ENCODE data around the gene STK39.

Gene STK39

DNA sequence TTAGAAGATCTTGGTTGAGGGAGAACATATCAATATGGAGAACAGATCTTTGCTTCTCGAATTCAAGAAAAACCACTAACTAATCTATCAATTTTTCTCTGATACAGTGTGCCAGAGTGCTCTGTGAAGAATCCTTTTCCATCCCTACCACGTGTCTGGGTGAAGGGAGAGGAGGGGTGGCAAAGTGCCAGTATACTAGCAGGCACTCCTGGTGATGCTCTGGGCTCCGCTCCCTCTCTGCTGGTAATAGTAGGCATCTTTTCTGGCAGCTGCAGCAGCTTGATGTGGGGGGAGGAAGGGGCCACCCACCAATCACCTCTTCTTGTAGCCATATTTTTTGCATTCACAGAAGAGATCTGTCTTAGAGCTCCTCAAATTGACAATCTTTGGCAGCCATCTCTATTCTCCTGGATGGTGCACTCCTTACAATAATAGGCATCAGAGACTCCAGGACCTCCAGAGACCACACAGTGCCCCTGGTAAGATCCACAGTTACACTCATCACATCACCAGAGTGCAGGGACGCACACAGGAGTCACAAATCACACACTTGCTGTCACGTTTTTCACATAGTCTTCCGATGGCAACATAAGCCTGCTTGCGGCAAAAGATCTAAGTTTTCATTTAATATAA, 15.7 kb downstream of the STK39 start:
- H3K9me3 ChIP-seq (ENCODE audit: control insufficient read depth, insufficient read depth, low read length), result no peaks in the 10 kb centered on the region
- H3F3A ChIP-seq (ENCODE audit: control insufficient read depth, insufficient read depth), result no peaks in the 10 kb centered on the region
- no peak overlapping the region for H3K4me3 ChIP-seq (ENCODE audit: low read length)
- peaks cover 9% of the 10 kb centered on the region for H3K79me2 ChIP-seq (ENCODE audit: control insufficient read depth, low read length)
- H4K20me1 ChIP-seq (ENCODE audit: control insufficient read depth, insufficient read depth, low read depth, low read length), result no peaks in the 10 kb centered on the region
- H3K36me3 ChIP-seq (ENCODE audit: control insufficient read depth, low read length), result no peaks in the 10 kb centered on the region
- no peaks in the 10 kb centered on the region for H3K9me2 ChIP-seq (replicated peaks; ENCODE audit: control insufficient read depth, low read length)
- no peaks in the 10 kb centered on the region for H3K4me1 ChIP-seq (ENCODE audit: control insufficient read depth, low read length)
- no peak overlapping the region for H3K27ac ChIP-seq (ENCODE audit: low read depth, low read length)
- no peak overlapping the region for H3K4me2 ChIP-seq (ENCODE audit: low read length)
- no peaks in the 10 kb centered on the region for H3K27me3 ChIP-seq (ENCODE audit: control insufficient read depth, low read length)
- TF ChIP-seq, protein P1, sequence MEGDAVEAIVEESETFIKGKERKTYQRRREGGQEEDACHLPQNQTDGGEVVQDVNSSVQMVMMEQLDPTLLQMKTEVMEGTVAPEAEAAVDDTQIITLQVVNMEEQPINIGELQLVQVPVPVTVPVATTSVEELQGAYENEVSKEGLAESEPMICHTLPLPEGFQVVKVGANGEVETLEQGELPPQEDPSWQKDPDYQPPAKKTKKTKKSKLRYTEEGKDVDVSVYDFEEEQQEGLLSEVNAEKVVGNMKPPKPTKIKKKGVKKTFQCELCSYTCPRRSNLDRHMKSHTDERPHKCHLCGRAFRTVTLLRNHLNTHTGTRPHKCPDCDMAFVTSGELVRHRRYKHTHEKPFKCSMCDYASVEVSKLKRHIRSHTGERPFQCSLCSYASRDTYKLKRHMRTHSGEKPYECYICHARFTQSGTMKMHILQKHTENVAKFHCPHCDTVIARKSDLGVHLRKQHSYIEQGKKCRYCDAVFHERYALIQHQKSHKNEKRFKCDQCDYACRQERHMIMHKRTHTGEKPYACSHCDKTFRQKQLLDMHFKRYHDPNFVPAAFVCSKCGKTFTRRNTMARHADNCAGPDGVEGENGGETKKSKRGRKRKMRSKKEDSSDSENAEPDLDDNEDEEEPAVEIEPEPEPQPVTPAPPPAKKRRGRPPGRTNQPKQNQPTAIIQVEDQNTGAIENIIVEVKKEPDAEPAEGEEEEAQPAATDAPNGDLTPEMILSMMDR (IDR thresholded peaks at IDR 0.05; ENCODE audit: low read depth, low read length, poor library complexity, severe bottlenecking), result no peak
- no peak for TF ChIP-seq EZH2phosphoT487 (IDR thresholded peaks at IDR 0.05; ENCODE audit: borderline replicate concordance, low read length)

DNA sequence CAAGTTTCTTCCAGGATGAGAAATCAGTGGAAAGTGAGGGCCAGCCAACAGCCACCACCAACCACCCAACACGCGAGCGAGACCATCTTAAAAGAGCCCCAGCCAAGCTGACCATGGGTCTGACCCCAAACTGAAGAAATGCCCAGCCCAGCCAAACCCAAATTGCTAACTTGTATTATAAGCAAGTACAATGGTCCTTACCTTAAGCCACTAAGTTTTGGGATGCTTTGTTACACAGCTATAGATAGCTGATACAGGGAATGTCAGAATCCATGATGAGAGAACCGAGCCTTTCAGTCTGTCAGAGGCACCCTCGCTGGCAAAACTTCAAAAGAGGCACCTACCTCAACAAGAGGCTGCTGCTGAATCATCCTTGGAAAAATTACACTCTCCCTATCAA, 17.0 kb downstream of the STK39 start:
- H3K36me3 ChIP-seq (ENCODE audit: control insufficient read depth, low read length), result no peaks in the 10 kb centered on the region
- no peaks in the 10 kb centered on the region for H3F3A ChIP-seq (ENCODE audit: control insufficient read depth, insufficient read depth)
- H3K4me2 ChIP-seq (ENCODE audit: low read length), result no peak overlapping the region
- H4K20me1 ChIP-seq (ENCODE audit: control insufficient read depth, insufficient read depth, low read depth, low read length), result no peaks in the 10 kb centered on the region
- no peaks in the 10 kb centered on the region for H3K9me2 ChIP-seq (replicated peaks; ENCODE audit: control insufficient read depth, low read length)
- H3K4me3 ChIP-seq (ENCODE audit: low read length), result no peak overlapping the region
- no peaks in the 10 kb centered on the region for H3K9me3 ChIP-seq (ENCODE audit: control insufficient read depth, insufficient read depth, low read length)
- no peaks in the 10 kb centered on the region for H3K4me1 ChIP-seq (ENCODE audit: control insufficient read depth, low read length)
- no peaks in the 10 kb centered on the region for H3K27me3 ChIP-seq (ENCODE audit: control insufficient read depth, low read length)
- H3K27ac ChIP-seq (ENCODE audit: low read depth, low read length), result no peak overlapping the region
- peaks cover 9% of the 10 kb centered on the region for H3K79me2 ChIP-seq (ENCODE audit: control insufficient read depth, low read length)
- TF ChIP-seq, protein P1 (IDR thresholded peaks at IDR 0.05; ENCODE audit: low read depth, low read length, poor library complexity, severe bottlenecking), result no peak
- TF ChIP-seq EZH2phosphoT487 (IDR thresholded peaks at IDR 0.05; ENCODE audit: borderline replicate concordance, low read length), result no peak

DNA sequence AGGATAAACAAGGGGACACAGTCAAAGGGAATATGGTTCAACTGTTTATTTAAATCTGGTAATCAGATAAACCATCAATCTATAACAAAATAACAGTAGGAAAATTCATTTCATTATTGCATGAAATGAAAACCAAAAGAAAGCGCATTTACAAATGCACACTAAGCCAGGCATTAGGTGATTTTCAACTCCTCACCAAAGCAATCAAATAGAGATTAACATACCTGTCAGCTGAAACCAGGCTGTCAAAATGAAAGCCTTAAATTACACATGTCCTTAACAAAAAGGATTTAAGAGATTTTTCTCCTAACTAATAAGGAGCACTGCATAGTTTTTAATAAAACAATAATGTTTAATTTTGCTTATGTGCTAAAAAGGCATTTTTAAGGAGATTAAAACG, 23.0 kb downstream of the STK39 start:
- Histone ChIP-seq H3K9me3 (ENCODE audit: control insufficient read depth, insufficient read depth, low read length) (no peaks in the 10 kb centered on the region), H4K20me1 (ENCODE audit: control insufficient read depth, insufficient read depth, low read depth, low read length) (no peaks in the 10 kb centered on the region), H3K4me2 (ENCODE audit: low read length) (no peak overlapping the region), H3K27ac (ENCODE audit: low read depth, low read length) (no peak overlapping the region), H3K27me3 (ENCODE audit: control insufficient read depth, low read length) (no peaks in the 10 kb centered on the region), H3K9me2 (replicated peaks; ENCODE audit: control insufficient read depth, low read length) (no peaks in the 10 kb centered on the region), H3K79me2 (ENCODE audit: control insufficient read depth, low read length) (peaks cover 2% of the 10 kb centered on the region; the same call in 1 of the 2 replicates), H3K36me3 (ENCODE audit: control insufficient read depth, low read length) (no peaks in the 10 kb centered on the region), H3K4me3 (ENCODE audit: low read length) (no peak overlapping the region), H3F3A (ENCODE audit: control insufficient read depth, insufficient read depth) (no peaks in the 10 kb centered on the region), H3K4me1 (ENCODE audit: control insufficient read depth, low read length) (no peaks in the 10 kb centered on the region)
- TF ChIP-seq EZH2phosphoT487 (IDR thresholded peaks at IDR 0.05; ENCODE audit: borderline replicate concordance, low read length), result no peak
- TF ChIP-seq, protein P1 (IDR thresholded peaks at IDR 0.05; ENCODE audit: low read depth, low read length, poor library complexity, severe bottlenecking), result no peak
